Small intestine (tissue), 7 donors: Measurements from ENCODE around the gene RCBTB1. TPM values are rescaled to one million over a fixed set of nuclear protein-coding genes. Genes with fewer than 3 reads are reported as not detected.
"Not testable (repeated sequence)": the region's sequence is repeated elsewhere in the genome, so short reads cannot be mapped to it uniquely, and the experiment has no call there.

Experiments
- DNase-seq, 2 donors: peaks; one replicate each; pipeline versions ENCODE4 v3.0.0 to v3.0.0-alpha.2; 2013
- FAIRE-seq: peaks from 2 replicates; lab custom pipeline; 2012; peaks lifted over from hg19 to GRCh38; lab: Jason Lieb, UNC
- H3K27ac ChIP-seq, 3 donors: one replicate each; pipeline ENCODE4 v1.5.1; 2013; ENCODE audit warnings: low read length in 2 of 3, mild to moderate bottlenecking in 2 of 3, control low read depth in 1 of 3, inconsistent platforms in 1 of 3, low read depth in 1 of 3, moderate library complexity in 1 of 3
- H3K27me3 ChIP-seq, 3 donors: one replicate each; pipeline ENCODE4 v1.6.1; 2013; ENCODE audit warnings: low read length in 3 of 3, inconsistent platforms in 1 of 3; ENCODE audit not compliant: control insufficient read depth in 3 of 3, insufficient read depth in 3 of 3
- H3K36me3 ChIP-seq, 3 donors: one replicate each; pipeline ENCODE4 v1.6.1; 2013; ENCODE audit warnings: low read length in 3 of 3, inconsistent platforms in 1 of 3, low read depth in 1 of 3, mild to moderate bottlenecking in 1 of 3, moderate library complexity in 1 of 3; ENCODE audit not compliant: control insufficient read depth in 3 of 3, insufficient read depth in 2 of 3
- H3K4me1 ChIP-seq, 3 donors: one replicate each; pipeline ENCODE4 v1.6.1; 2013; ENCODE audit warnings: low read length in 2 of 3, inconsistent platforms in 1 of 3, low read depth in 1 of 3, mild to moderate bottlenecking in 1 of 3, moderate library complexity in 1 of 3; ENCODE audit not compliant: control insufficient read depth in 3 of 3, insufficient read depth in 2 of 3
- H3K4me3 ChIP-seq, 3 donors: one replicate each; pipeline ENCODE4 v1.5.1; 2013; ENCODE audit warnings: low read length in 3 of 3, control low read depth in 1 of 3, inconsistent platforms in 1 of 3, low read depth in 1 of 3, mild to moderate bottlenecking in 1 of 3, moderate library complexity in 1 of 3
- H3K9me3 ChIP-seq, 2 donors: one replicate each; pipeline ENCODE4 v1.6.1; 2013; ENCODE audit warnings: low read depth in 1 of 2, low read length in 1 of 2; ENCODE audit not compliant: control insufficient read depth in 2 of 2, insufficient read depth in 1 of 2
- WGBS, 3 donors: extraction: QIAGEN DNeasy Blood & Tissue Kit; methylation state at CpG; one replicate each; pipeline ENCODE4 v1.1.7; 2013; 5-methylcytosine and 5-hydroxymethylcytosine counted together
- polyA plus RNA-seq, 4 donors: library from polyadenylated mRNA; stranded (reverse) in 3 of 4; unstranded in 1 of 4; fragments of 200-250 nt in 3 of 4; fragments of 120-200 nt in 1 of 4; gene quantifications; one replicate each; pipeline versions ENCODE4 v1.2.1 to v1.2.3, GENCODE V29; 2013
- donor health status: healthy with polysubstance abuse.
- donor health status: control.
- donor health status: control.
- donor health status: Bipolar disorder and iron deficiency.
- donor health status: healthy.

RCBTB1 gene
- polyA plus RNA-seq, 4 donors, result 5.4 to 40.5 (median 6.3) TPM

DNA sequence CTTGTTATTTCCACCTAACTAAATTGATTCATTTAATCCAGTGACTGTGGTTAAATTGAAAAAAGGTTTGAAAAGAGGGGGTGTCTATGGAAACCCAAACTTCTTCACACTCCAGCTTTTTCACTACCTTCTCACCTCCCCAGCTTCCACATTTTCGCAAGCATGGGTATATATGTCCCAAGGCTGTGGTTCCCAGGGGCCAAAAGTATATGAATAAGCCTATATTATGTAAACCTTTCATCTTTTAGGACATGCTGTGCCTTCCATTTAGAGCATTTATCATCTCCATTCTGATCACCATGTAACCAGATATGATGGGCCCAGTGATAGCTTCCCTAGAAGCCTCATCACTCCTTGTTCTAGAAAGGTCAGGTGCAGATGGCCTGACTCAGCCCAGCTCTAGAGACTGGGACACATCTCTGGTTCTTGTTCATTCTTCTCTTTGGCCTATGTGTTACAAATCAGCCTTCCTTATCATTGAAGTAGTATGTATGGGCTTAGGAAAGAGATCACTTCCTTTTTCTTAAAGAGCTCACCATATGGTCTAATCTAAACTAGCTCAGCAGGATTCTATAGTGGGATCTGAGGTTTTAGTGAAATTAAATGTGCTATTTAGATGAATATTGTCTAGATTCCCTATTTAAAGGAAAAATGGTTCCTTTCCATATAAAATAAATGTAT is 23.4 kb upstream of the RCBTB1 start:
- Histone ChIP-seq H3K36me3 (no peaks in the 10 kb centered on the region), H3K4me1 (no peaks in the 10 kb centered on the region), H3K27me3 (no peaks in the 10 kb centered on the region), H3K9me3 (no peaks in the 10 kb centered on the region), H3K4me3 (no peak overlapping the region), H3K27ac (no peak overlapping the region)
- DNase-seq, result no peak
- FAIRE-seq, result no peak
- WGBS, 3 donors, result 80 to 100% (median 89%) methylated on average over 1 of the region's 1 CpG

DNA sequence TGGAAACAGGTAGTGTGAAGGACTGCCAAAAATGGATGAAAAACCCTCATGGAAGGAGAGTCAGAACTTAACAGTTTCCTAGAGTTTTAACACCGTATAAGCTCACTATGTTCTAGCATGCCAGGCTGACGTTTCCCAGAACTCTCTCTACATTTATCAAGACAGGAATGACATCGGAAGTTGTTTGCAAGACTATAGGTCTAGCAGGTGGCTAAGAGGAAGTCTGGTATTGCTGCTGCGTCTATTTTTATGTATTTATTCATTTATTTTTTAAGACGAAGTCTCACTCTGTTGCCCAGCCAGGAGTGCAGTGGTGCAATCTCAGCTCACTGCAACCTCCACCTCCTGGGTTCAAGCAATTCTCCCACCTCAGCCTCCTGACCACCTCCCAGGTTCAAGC is 22.4 kb upstream of the RCBTB1 start:
- DNase-seq (no peak), FAIRE-seq (no peak)
- WGBS, 3 donors, result 53 to 77% (median 70%) methylated on average over 5 of the region's 5 CpGs
- Histone ChIP-seq H3K27ac (no peak overlapping the region), H3K9me3 (no peaks in the 10 kb centered on the region), H3K4me1 (no peaks in the 10 kb centered on the region), H3K4me3 (no peak overlapping the region), H3K36me3 (no peaks in the 10 kb centered on the region), H3K27me3 (no peaks in the 10 kb centered on the region)

DNA sequence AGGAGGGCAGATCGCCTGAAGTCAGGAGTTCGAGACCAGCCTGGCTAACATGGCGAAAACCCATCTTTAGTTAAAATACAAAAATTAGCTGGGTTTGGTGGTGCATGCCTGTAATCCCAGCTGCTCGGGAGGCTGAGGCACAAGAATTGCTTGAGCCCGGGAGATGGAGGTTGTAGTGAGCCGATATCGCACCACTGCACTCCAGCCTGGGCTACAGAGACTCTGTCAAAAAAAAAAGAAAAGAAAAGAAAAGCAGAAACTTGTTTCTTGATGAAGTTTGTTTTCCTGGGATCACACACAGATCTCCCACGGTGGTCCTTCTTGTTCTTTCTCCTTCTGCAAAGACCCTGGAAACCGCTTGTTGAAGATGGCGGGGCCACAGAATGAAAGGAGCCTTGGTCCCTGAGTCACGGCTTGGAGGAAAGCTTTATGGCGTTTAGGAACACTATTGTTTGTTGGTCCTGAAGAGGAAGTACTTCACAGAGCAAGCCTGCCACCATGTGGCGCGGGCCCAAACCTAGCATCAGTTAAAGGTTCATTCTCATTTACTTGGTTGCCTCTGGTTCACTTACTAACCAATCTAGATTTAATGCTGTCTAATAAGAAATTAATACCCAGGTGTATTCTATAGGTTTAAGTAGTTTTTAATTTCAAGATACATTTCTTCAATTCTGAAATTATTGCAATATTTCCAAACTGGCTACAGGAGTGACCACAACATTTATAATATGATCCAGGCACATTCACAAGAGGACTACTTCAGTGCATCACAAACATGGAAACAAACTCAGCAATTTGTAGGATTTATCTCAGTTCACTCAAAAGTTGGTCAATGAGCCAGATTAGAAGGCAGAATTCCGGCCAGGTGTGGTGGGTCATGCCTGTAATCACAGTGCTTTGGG is 21.6 kb upstream of the RCBTB1 start:
- Histone ChIP-seq H3K36me3 (no peaks in the 10 kb centered on the region), H3K27ac (no peak overlapping the region), H3K27me3 (no peaks in the 10 kb centered on the region), H3K9me3 (no peaks in the 10 kb centered on the region), H3K4me3 (peak overlapping the region in 1 of 3 donors; percentile 8), H3K4me1 (no peaks in the 10 kb centered on the region)
- WGBS, 3 donors, result 24 to 30% (median 27%) methylated on average over 15 of the region's 15 CpGs
- DNase-seq, result peak; percentile 88
- FAIRE-seq, result no peak

DNA sequence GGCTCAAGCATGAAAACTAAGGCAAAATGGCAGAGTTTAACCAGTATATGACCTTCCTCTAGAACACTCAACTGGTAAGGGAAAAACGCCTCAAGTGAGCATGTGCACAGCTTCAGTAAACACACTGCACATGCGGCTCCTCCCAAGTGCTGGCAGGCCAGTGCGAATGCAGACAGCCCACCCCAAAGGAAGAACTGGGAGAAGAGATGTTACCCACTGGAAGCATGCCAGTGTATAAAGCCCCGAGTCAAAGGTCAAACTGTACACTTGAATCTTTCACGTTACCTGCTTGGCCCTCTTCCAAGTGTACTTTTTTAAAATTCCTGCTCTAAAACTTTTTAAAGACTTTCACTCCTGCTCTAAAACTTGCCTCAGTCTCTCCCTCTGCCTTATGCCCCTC is 19.2 kb upstream of the RCBTB1 start:
- Histone ChIP-seq H3K27me3 (no peaks in the 10 kb centered on the region), H3K27ac (no peak overlapping the region), H3K36me3 (no peaks in the 10 kb centered on the region), H3K4me1 (no peaks in the 10 kb centered on the region), H3K4me3 (no peak overlapping the region), H3K9me3 (no peaks in the 10 kb centered on the region)
- 4 to 40% (median 26%) methylated on average over 5 of the region's 5 CpGs for whole genome bisulfite sequencing, 3 donors
- no peak for FAIRE-seq
- DNase-seq, result peak in 1 of 2 donors; percentile 9

DNA sequence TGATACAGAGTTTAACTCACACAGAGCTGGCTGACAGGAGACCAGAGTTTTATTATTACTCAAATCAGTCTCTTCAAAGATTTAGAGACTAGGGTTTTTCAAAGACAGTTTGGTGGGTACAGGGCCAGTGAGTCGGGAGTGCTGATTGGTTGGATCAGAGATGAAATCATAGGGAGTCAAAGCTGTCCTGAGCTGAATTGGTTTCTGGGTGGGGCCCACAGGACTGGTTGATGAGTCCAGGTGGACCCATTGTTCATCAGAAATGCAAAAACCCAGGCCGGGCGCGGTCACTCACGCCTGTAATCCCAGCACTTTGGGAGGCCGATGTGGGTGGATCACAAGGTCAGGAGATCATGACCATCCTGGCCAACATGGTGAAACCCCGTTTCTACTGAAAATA is 17.3 kb upstream of the RCBTB1 start:
- H3K27ac ChIP-seq, DNase-seq, H3K27me3 ChIP-seq, FAIRE-seq, H3K9me3 ChIP-seq, H3K36me3 ChIP-seq, H3K4me3 ChIP-seq, H3K4me1 ChIP-seq: not testable (repeated sequence)
- WGBS, 3 donors, result 87 to 92% (median 89%) methylated on average over 7 of the region's 7 CpGs

DNA sequence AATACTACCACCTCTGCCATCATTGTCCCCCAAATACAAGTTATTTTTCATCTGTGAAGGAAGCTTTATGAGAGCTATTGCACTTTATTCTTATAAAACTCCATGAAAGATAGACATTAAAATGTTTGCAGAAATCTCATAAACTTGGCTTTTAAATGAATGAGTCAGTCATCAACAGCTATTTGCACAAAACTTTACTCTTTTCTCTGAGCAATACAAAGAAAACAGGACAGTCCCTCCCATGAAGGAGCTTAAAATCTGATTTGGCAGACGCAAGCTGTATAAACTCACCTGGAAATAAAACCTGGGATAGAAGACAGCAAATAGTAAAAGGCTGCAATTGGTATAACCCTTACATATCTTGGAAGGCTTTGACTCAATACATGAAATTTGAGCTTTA is 16.6 kb upstream of the RCBTB1 start:
- Histone ChIP-seq H3K36me3 (no peaks in the 10 kb centered on the region), H3K4me1 (no peaks in the 10 kb centered on the region), H3K27ac (no peak overlapping the region), H3K27me3 (no peaks in the 10 kb centered on the region), H3K9me3 (no peaks in the 10 kb centered on the region), H3K4me3 (no peak overlapping the region)
- DNase-seq, result no peak
- WGBS, 3 donors, result 73 to 79% (median 75%) methylated on average over 1 of the region's 1 CpG
- FAIRE-seq, result no peak

DNA sequence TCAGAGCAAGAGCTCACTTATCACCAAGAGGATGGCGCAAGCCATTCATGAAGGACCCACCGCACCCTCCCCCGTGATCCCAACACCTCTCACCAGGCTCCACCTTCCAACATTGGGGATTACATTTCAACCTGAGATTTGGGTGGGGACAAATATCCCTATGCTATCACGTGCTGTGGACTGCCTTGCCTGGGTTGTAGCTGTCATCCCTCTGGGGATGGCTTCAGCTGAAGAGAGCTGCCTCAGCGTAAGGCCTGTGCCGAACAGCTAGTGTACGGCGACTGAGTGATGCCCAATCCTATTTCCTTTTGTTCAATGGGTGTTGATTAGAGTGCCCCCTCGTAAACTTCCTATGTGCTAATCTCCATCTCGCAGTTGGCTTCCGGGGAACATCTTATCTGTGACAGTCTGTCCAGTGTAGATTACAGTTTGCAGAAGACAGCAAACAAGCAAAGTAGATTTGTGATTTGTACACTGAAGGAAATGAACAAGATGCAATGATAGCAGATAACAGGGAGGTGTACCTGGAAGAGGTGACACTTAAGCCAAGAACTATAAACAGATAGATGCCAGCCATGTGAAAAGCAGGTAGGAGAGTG is 11.8 kb upstream of the RCBTB1 start:
- H3K36me3 ChIP-seq, result no peaks in the 10 kb centered on the region
- WGBS, 3 donors, result 76 to 79% (median 78%) methylated on average over 11 of the region's 11 CpGs
- no peak for FAIRE-seq

DNA sequence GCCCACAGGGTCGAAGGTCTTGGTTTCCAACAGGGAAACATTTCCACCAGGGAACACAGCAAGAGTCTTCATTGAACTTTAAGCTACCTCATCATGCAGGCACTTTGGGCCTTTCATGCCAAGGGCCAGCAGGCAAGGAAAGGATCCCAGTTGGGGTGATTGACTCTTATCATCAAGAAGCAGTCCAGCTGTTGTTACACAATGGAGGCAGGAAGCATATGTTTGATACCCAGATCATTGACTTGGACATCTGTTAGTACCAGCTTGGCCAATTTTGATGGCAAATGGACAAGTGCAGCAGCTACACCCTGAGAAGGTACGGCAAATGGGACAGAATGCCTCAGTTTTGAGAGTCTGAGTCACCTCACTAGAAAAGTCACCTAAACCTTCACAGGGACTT is 10.9 kb upstream of the RCBTB1 start:
- WGBS, 3 donors, result 48 to 85% (median 70%) methylated on average over 2 of the region's 2 CpGs
- H3K4me3 ChIP-seq, result no peak overlapping the region
- no peak for FAIRE-seq
- H3K36me3 ChIP-seq, result no peaks in the 10 kb centered on the region
- no peak for DNase-seq
- H3K27ac ChIP-seq, result no peak overlapping the region
- H3K9me3 ChIP-seq, result no peaks in the 10 kb centered on the region
- no peaks in the 10 kb centered on the region for H3K4me1 ChIP-seq
- no peaks in the 10 kb centered on the region for H3K27me3 ChIP-seq

More for the DNA sequence above, 11.8 kb upstream of the RCBTB1 start:
- Histone ChIP-seq H3K4me1 (no peaks in the 10 kb centered on the region), H3K9me3 (no peaks in the 10 kb centered on the region), H3K4me3 (no peak overlapping the region), H3K27ac (no peak overlapping the region), H3K27me3 (no peaks in the 10 kb centered on the region)
- DNase-seq, result no peak
